Suprapubic skin (tissue), 4 donors: Measurements from ENCODE around the gene HELZ2.

Experiments used
- POLR2A ChIP-seq, 2 donors: fragments of 450-650 bp; IDR thresholded peaks; one replicate each; pipeline ENCODE4 v1.6.1; 2017; ENCODE audit warnings: antibody characterized with exemption in 2 of 2, mild to moderate bottlenecking in 2 of 2, moderate library complexity in 2 of 2
- POLR2AphosphoS5 ChIP-seq, 3 donors: sonication (generic); formaldehyde crosslinking; IDR thresholded peaks; one replicate each; pipeline ENCODE4 v1.6.1; 2017; ENCODE audit warnings: antibody characterized with exemption in 3 of 3
- TF ChIP-seq, protein P1 (sequence below), 2 donors: fragments of 200-600 bp in 1 of 2; fragments of 450-650 bp in 1 of 2; sonication (generic) in 1 of 2; IDR thresholded peaks; one replicate each; pipeline ENCODE4 v1.5.1; 2016 to 2019; ENCODE audit warnings: antibody characterized with exemption in 2 of 2, mild to moderate bottlenecking in 1 of 2, moderate library complexity in 1 of 2

DNA sequence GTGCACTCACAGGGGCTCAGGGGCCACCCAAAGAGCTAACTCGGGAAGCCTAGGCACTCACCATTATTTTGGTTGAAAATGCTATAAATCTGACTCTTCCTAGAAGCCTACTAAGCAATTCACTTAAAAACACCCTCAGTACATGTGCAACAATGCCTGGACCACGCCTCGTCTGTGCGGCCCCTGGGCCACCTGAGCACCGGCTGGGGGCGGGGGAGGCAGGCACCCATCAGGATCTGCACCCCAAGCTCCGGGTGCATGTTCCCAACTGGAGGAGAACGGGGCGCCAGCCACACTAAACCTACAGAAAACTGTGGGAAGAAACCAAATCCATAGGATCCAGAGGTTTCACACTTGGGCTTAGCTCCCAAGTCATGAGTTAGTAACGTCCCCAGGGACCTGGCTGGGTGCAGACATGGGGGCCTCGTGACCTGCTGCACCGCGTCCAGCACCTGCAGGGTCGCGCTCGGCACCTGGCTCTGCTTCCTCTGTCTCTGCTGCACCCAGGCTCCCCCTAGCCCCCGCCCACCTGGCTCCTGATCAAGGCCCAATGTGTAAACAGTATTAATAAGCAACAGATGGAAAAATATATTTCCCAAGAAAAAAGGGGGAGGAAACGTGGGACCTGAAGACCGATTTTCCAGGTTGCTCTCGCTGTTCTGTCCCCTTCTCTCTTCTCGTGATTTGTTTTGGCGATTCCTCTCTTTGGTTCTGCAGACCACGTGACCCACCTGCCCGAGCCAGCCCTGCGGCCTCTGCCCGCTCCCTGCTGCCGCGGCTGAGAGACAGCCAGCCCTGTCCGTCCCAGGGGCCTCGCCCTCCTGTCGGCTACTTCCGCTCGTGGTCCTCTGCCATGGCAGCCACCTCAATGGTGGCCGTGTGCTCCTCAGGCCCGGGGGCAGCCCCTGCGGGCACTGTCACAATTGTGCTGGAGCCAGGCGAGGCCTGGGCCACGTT, 15.5 kb upstream of the HELZ2 start:
- TF ChIP-seq POLR2A (IDR thresholded peaks at IDR 0.05), result no peak
- TF ChIP-seq, protein P1, sequence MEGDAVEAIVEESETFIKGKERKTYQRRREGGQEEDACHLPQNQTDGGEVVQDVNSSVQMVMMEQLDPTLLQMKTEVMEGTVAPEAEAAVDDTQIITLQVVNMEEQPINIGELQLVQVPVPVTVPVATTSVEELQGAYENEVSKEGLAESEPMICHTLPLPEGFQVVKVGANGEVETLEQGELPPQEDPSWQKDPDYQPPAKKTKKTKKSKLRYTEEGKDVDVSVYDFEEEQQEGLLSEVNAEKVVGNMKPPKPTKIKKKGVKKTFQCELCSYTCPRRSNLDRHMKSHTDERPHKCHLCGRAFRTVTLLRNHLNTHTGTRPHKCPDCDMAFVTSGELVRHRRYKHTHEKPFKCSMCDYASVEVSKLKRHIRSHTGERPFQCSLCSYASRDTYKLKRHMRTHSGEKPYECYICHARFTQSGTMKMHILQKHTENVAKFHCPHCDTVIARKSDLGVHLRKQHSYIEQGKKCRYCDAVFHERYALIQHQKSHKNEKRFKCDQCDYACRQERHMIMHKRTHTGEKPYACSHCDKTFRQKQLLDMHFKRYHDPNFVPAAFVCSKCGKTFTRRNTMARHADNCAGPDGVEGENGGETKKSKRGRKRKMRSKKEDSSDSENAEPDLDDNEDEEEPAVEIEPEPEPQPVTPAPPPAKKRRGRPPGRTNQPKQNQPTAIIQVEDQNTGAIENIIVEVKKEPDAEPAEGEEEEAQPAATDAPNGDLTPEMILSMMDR (IDR thresholded peaks at IDR 0.05), result no peak
- no peak for TF ChIP-seq POLR2AphosphoS5 (IDR thresholded peaks at IDR 0.05)
